Measurements from ENCODE around the gene FBXL7.

The FBXL7 gene

GRCh38 chr5:15635289-15635616, 135.3 kb downstream of the FBXL7 start:
- DNase-seq (ENCODE audit: low spot score) = no peak
- in situ Hi-C loops (cut with MboI; ENCODE audit: low sequenced_read_pairs, unreplicated experiment) = no loop called here
- TF ChIP-seq CTCF (IDR thresholded peaks at IDR 0.05; ENCODE audit: borderline replicate concordance, control extremely low read depth, extremely low read depth, insufficient read depth, missing control alignments) = no peak

- no peak for DNase-seq (ENCODE audit: low spot score)
- no peak for TF ChIP-seq CTCF (IDR thresholded peaks at IDR 0.05; ENCODE audit: borderline replicate concordance, control extremely low read depth, extremely low read depth, insufficient read depth, missing control alignments)
- in situ Hi-C loops (cut with MboI; ENCODE audit: low sequenced_read_pairs, unreplicated experiment) = no loop called here
Measured at GRCh38 chr5:15637345-15637744, 137.4 kb downstream of the FBXL7 start.

GRCh38 chr5:15637886-15638285, 137.9 kb downstream of the FBXL7 start:
- in situ Hi-C loops (cut with MboI; ENCODE audit: low sequenced_read_pairs, unreplicated experiment) = no loop called here
- no peak for DNase-seq (ENCODE audit: low spot score)
- TF ChIP-seq CTCF (IDR thresholded peaks at IDR 0.05; ENCODE audit: borderline replicate concordance, control extremely low read depth, extremely low read depth, insufficient read depth, missing control alignments) = no peak

GRCh38 chr5:15638296-15638695, 138.3 kb downstream of the FBXL7 start:
- TF ChIP-seq CTCF (IDR thresholded peaks at IDR 0.05; ENCODE audit: borderline replicate concordance, control extremely low read depth, extremely low read depth, insufficient read depth, missing control alignments) = no peak
- in situ Hi-C loops (cut with MboI; ENCODE audit: low sequenced_read_pairs, unreplicated experiment) = no loop called here
- no peak for DNase-seq (ENCODE audit: low spot score)

- in situ Hi-C loops (cut with MboI; ENCODE audit: low sequenced_read_pairs, unreplicated experiment) = no loop called here
- DNase-seq (ENCODE audit: low spot score) = no peak
- no peak for TF ChIP-seq CTCF (IDR thresholded peaks at IDR 0.05; ENCODE audit: borderline replicate concordance, control extremely low read depth, extremely low read depth, insufficient read depth, missing control alignments)
Measured at GRCh38 chr5:15639288-15639687, 139.3 kb downstream of the FBXL7 start.

- TF ChIP-seq CTCF (IDR thresholded peaks at IDR 0.05; ENCODE audit: borderline replicate concordance, control extremely low read depth, extremely low read depth, insufficient read depth, missing control alignments) = no peak
- DNase-seq (ENCODE audit: low spot score) = no peak
- in situ Hi-C loops (cut with MboI; ENCODE audit: low sequenced_read_pairs, unreplicated experiment) = no loop called here
Measured at GRCh38 chr5:15640116-15640515, 140.1 kb downstream of the FBXL7 start.

GRCh38 chr5:15643731-15644130, 143.8 kb downstream of the FBXL7 start:
- no peak for TF ChIP-seq CTCF (IDR thresholded peaks at IDR 0.05; ENCODE audit: borderline replicate concordance, control extremely low read depth, extremely low read depth, insufficient read depth, missing control alignments)
- in situ Hi-C loops (cut with MboI; ENCODE audit: low sequenced_read_pairs, unreplicated experiment) = no loop called here
- no peak for DNase-seq (ENCODE audit: low spot score)
